ENCODE measurements around the gene CFAP77. TPM values are rescaled to one million over a fixed set of nuclear protein-coding genes. Genes with fewer than 3 reads are reported as not detected.

The CFAP77 gene
- total and polyA plus RNA-seq, 4 donors = 4.9 to 12.8 (median 6.2) TPM

DNA sequence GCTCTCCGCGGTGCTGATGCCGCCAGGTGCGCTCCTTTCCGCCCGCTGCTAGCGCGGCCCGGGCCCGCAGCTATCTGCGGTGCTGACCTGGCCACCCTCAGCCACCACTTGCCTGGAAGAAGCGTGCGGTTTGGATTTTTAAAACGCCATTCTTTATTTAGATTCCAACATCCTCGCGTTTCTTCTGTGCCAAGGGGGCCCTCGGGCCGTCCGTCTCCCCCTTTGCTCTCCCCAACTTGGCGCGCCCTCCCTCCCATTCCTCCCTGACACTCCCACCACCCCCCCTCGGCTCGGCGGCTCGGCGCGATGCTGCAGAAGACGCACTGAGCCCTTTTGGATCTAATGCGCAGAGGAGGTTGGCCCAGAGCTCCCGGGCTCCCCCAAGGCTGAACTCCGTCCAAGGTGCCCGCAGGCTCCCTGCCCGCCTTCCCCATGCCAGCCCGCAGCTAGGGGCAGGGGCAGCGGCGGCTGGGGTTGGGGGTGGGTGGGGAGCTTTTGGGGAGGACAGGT lies 172.3 kb downstream of the CFAP77 start, which contains the start of gene BARHL1:
Gene BARHL1, plus strand, starts transcription at position 331 of the 510 bp plus-strand sequence. CDS start 192 bp downstream, outside the sequence.
- Histone ChIP-seq H3K4me1 (ENCODE audit: control insufficient read depth in 5 of 5, insufficient read depth in 5 of 5, low read length in 5 of 5) (peaks cover 0 to 5% (median 3%) of the 10 kb centered on the region in 5 donors), H3K27me3 (ENCODE audit: control insufficient read depth in 3 of 3, insufficient read depth in 3 of 3, low read length in 2 of 3) (peaks cover 32 to 90% (median 77%) of the 10 kb centered on the region in 3 donors), H3K9me3 (ENCODE audit: control insufficient read depth in 4 of 4, insufficient read depth in 3 of 4, low read length in 3 of 4) (peaks cover 0 to 2% (median 0%) of the 10 kb centered on the region in 4 donors), H3K36me3 (ENCODE audit: control insufficient read depth in 4 of 4, insufficient read depth in 4 of 4, low read length in 4 of 4) (no peaks in the 10 kb centered on the region), H3K27ac (ENCODE audit: low read depth in 1 of 2, low read length in 1 of 2) (no peak within 1 kb of the TSS), H3K4me3 (no peak within 1 kb of the TSS), H3K9ac (ENCODE audit: insufficient read depth in 1 of 2, low read length in 2 of 2) (no peak within 1 kb of the TSS)
- DNase-seq = no peak
- TF ChIP-seq, protein P1, sequence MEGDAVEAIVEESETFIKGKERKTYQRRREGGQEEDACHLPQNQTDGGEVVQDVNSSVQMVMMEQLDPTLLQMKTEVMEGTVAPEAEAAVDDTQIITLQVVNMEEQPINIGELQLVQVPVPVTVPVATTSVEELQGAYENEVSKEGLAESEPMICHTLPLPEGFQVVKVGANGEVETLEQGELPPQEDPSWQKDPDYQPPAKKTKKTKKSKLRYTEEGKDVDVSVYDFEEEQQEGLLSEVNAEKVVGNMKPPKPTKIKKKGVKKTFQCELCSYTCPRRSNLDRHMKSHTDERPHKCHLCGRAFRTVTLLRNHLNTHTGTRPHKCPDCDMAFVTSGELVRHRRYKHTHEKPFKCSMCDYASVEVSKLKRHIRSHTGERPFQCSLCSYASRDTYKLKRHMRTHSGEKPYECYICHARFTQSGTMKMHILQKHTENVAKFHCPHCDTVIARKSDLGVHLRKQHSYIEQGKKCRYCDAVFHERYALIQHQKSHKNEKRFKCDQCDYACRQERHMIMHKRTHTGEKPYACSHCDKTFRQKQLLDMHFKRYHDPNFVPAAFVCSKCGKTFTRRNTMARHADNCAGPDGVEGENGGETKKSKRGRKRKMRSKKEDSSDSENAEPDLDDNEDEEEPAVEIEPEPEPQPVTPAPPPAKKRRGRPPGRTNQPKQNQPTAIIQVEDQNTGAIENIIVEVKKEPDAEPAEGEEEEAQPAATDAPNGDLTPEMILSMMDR (IDR thresholded peaks at IDR 0.05; ENCODE audit: control extremely low read depth, extremely low read depth) = no peak
- ATAC-seq (ENCODE audit: insufficient read depth, low FRiP score) = no peak
- 6% methylated on average over 24 to 36 of the region's 36 CpGs for WGBS, 2 donors

GRCh38 chr9:132582786-132583583 lies 173.0 kb downstream of the CFAP77 start:
- Histone ChIP-seq H3K27ac (ENCODE audit: low read depth in 1 of 2, low read length in 1 of 2) (no peak overlapping the region), H3K4me1 (ENCODE audit: control insufficient read depth in 5 of 5, insufficient read depth in 5 of 5, low read length in 5 of 5) (peaks cover 0 to 5% (median 0%) of the 10 kb centered on the region in 5 donors), H3K9ac (ENCODE audit: insufficient read depth in 1 of 2, low read length in 2 of 2) (no peak overlapping the region), H3K36me3 (ENCODE audit: control insufficient read depth in 4 of 4, insufficient read depth in 4 of 4, low read length in 4 of 4) (no peaks in the 10 kb centered on the region), H3K9me3 (ENCODE audit: control insufficient read depth in 4 of 4, insufficient read depth in 3 of 4, low read length in 3 of 4) (peaks cover 0 to 2% (median 0%) of the 10 kb centered on the region in 4 donors), H3K27me3 (ENCODE audit: control insufficient read depth in 3 of 3, insufficient read depth in 3 of 3, low read length in 2 of 3) (peaks cover 37 to 90% (median 77%) of the 10 kb centered on the region in 3 donors), H3K4me3 (no peak overlapping the region)
- TF ChIP-seq, protein P1 (IDR thresholded peaks at IDR 0.05; ENCODE audit: control extremely low read depth, extremely low read depth) = no peak
- no peak for DNase-seq
- no peak for ATAC-seq (ENCODE audit: insufficient read depth, low FRiP score)
- 12 to 15% methylated on average over 29 to 37 of the region's 37 CpGs for whole genome bisulfite sequencing, 2 donors

DNA sequence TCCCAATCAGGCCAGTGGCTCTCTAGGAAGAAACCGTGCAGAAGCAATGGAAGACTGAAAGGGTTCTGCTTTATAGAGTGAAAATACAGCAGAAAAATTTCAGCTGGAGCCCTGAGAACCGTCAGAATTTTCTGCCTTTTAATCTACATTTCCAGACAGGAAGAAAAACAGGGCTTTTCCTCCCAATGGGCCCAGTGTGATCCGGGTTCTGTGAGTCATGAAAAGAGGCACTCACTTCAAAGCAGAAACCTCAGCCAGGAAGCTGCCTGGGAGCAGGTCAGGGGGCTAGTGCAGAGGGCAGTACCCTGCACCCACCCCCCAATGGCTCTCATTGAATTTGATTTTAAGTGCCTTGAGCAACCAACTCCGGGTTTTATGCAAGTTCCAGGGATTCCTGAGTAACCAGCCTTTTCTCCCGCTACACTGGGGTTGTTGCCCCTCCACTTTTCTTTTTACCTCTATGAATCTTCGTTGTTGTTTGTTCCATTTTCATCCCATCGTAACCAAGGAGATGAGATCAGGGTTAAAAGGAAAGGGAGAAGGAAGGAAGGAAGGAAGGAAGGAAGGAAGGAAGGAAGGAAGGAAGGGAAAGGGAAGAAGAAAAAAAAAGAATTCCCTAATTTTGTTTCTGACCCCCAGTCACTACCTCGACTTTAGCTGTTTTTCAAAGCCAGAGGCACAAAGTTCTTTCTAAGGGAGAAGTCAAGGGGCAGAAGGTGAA lies 173.7 kb downstream of the CFAP77 start:
- Histone ChIP-seq H3K9ac (ENCODE audit: insufficient read depth in 1 of 2, low read length in 2 of 2) (no peak overlapping the region), H3K36me3 (ENCODE audit: control insufficient read depth in 4 of 4, insufficient read depth in 4 of 4, low read length in 4 of 4) (no peaks in the 10 kb centered on the region), H3K4me3 (no peak overlapping the region), H3K9me3 (ENCODE audit: control insufficient read depth in 4 of 4, insufficient read depth in 3 of 4, low read length in 3 of 4) (peaks cover 0 to 2% (median 0%) of the 10 kb centered on the region in 4 donors), H3K4me1 (ENCODE audit: control insufficient read depth in 5 of 5, insufficient read depth in 5 of 5, low read length in 5 of 5) (peaks cover 0 to 5% (median 0%) of the 10 kb centered on the region in 5 donors), H3K27me3 (ENCODE audit: control insufficient read depth in 3 of 3, insufficient read depth in 3 of 3, low read length in 2 of 3) (peaks cover 39 to 89% (median 77%) of the 10 kb centered on the region in 3 donors), H3K27ac (ENCODE audit: low read depth in 1 of 2, low read length in 1 of 2) (no peak overlapping the region)
- no peak for ATAC-seq (ENCODE audit: insufficient read depth, low FRiP score)
- TF ChIP-seq, protein P1 (IDR thresholded peaks at IDR 0.05; ENCODE audit: control extremely low read depth, extremely low read depth) = no peak
- no peak for DNase-seq
- 4 to 5% methylated on average over 8 of the region's 8 CpGs for WGBS, 2 donors

Data from lung (tissue), 12 donors.